Left lobe of liver (tissue), 2 donors: ENCODE results near the gene SORD. TPM values are rescaled to one million over a fixed set of nuclear protein-coding genes. Genes with fewer than 3 reads are reported as not detected.
"Not testable (repeated sequence)": the region's sequence is repeated elsewhere in the genome, so short reads cannot be mapped to it uniquely, and the experiment has no call there.

Experiments
- ATAC-seq: fragments of 200-7000 bp; cut with Tn5 transposase; one replicate; pipeline ENCODE4 v1.9.1; 2020; ENCODE audit warnings: mild to moderate bottlenecking, moderate library complexity
- DNase-seq: peaks from one replicate; pipeline ENCODE4 v3.0.0-alpha.2; 2020; ENCODE audit warnings: low spot score
- total RNA-seq: library from RNA; stranded (reverse); gene quantifications from one replicate; pipeline ENCODE4 v1.2.1, GENCODE V29; 2021
- donor health status: DM: no; HTN: no; CAD: no; lungs with moderate emphysema.
- donor health status: DM: no; HTN: yes; CAD: no.

SORD gene
- total RNA-seq, 1 donor from 2014 or later: 342 TPM

DNA sequence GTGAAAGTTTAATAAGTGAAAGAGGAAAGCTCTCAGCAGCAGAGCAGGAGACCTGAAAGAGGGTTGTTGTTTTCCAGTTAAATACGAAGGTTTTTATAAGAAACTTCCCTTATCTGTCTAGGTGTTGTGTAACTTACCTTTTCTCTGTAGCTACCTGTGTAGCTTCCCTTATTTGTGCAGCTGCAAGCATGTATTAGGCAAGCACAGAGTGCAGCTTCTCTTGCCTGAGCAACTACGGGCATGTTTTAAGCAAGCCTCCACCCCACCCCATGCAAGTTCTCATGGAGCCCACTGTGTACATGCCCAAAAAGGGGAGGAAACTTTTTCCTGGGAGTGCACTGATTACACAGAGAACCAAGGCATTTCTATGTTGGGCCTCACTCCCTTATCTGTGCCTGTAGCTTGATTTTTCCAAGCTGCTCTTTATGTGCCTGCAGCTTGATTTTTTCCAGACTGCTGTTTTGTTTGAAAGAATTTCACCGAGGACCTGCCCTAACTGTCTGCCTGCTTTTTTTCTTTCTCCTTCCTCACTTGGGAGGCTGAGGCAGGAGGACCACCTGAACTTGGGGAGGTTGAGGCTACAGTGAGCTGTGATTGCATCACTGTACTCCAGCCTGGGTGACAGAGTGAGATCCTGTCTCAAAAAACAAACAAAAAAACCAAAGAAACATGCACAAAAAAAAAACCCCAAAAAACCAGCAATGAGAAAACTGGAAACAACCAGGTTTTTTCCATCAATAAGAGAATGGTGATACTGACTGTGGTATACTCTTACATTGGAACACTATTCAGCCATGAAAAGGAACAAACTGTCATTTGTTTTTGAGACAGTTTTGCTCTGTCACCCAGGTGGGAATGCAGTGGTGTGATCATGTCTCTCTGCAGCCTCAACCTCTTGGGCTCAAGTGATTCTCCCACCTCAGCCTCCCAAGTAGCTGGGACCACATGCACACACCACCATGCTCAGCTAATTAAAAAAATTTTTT, 36.0 kb downstream of the SORD start:
- DNase-seq: not testable (repeated sequence)
- peak; percentile 48 for ATAC-seq

DNA sequence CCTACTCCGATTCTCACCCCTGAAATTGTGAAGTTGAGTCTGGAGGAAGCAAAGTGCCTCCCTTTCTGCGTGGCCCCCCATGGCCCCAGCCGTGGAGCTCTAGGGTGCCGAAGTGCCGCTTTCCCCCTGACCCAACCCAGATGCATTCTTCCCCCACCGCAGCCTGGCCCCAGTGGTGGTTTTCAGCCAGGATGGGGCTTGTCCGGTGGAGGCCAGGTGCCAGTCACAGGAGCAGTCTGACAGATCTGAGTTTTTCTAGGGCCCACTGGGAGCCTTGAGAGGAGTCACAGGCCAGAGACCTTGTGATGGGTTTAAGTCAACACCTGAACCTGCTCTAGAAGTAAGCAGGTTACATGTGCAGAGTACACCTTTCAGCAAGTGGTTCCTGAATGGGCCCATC, 39.3 kb downstream of the SORD start:
- not testable (repeated sequence) for ATAC-seq, DNase-seq

DNA sequence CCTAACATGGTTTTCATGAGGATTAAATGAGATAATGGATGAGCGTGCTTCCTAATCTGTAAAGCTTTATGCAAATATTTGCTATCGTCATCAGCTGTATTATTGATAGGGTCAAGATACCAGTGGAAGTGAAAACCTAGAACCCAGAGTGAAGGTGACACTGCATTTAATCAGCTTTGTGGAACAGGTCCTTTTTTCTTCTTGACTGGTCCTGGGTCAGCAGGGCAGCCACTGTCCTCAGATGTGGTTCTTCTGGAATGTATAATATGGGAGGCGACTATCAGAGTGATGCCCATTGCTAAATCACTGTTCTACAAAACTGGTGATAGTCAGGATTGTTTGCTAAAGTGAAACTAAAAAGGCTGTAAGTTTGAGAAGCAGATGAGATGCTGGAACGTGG, 41.4 kb downstream of the SORD start:
- no peak for DNase-seq
- ATAC-seq: peak; percentile 28

DNA sequence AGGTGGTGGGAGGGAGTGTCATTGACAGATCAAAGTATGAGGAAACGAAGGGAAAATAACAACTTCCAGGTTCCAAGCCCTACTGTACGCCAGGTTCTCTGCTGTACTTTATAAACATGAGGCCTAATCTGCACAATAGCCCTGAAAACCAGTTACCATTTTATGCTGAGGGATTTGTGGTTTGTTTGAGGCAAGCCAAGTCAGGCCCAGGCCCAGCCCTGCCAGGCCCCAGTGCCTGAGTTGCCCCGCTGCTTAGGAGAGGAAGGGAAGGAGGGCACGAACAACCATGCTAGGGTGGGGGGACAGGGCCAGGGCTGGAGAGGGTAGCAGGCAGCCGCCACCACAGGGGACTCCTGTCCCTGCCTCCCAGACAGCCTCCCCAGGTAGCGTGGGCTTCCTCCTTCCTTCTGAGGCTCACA, 47.0 kb downstream of the SORD start:
- not testable (repeated sequence) for DNase-seq, ATAC-seq

DNA sequence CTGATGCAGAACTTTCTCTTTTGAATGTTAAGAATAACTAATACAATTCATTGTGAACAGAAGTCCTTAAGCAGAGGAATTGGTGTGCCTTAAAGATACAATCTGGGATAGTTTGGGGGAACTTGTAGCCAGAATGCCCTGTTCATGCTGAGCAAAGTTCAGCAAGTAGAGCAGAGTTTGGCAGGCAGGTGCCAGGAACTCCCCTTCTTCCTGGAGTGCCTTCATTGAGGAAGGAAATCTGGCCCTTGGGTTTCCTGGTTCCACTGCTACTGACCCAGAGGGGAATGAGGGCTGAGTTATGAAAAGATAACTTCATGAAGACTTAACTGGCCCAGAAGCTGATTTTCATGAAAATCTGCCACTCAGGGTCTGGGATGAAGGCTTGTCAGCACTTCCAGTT, 50.6 kb downstream of the SORD start:
- peak; percentile 28 for ATAC-seq
- not testable (repeated sequence) for DNase-seq

DNA sequence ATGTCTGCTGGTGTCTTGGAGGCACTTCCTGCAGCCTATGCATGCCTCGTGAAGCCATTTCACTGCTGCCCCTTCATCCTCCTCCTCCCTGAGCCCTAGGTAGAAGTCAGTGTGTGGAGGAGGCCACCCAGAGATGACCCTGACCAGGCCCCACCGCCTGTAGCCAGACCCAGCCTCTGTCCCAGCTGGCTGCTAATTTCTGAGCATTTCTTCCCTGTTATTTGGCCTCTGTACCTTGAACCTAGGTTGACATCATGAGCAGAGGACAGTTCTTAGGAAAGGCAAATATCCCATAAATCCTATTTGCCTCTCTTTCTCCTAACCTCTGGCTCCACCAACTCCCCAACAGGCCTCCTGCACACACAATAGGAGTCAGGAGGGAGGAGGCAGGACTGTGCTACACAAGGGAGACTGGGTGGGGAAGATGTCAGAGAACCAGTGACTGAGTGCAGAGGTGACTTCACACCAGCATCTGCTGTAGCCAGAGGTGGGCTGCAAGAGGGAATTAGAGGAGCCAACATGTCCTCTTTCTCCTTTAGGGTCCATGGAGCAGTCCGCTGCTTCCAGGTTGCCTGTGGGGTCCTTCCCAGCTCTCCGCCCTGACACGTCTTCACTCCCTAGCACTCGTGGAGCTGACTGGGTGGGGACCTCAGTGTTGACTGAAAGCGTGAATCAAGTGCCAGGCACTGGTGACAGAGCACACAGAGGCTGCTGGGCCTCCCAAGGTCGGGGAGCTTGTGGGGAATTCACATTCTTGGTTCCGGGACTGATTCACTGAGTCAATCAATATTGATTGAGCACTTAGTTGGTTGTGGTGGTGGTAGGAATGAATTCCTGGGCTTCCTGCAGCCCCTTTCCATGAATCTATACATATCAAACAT, 52.7 kb downstream of the SORD start:
- ATAC-seq: peak; percentile 73
- DNase-seq: not testable (repeated sequence)

DNA sequence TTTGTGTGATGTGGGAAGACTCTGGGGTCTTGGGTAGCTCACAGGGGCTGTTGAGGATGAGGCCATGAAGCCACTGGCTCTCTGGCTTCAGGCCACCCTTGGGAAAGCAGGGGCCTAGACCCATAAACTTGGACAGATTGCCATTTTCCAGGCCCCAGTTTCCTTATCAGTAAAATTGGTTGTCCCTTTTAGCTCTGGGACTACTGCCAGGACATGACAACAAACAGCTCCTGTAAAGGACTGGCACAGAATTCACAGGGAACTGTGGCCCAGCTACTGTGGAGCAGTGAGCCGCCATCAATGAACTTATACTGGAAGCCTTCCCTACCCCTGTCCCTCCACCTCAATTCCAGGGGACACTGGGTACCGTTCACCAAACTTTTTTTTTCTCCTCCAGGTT, 54.4 kb downstream of the SORD start:
- ATAC-seq (peak; percentile 62), DNase-seq (peak; percentile 60)

DNA sequence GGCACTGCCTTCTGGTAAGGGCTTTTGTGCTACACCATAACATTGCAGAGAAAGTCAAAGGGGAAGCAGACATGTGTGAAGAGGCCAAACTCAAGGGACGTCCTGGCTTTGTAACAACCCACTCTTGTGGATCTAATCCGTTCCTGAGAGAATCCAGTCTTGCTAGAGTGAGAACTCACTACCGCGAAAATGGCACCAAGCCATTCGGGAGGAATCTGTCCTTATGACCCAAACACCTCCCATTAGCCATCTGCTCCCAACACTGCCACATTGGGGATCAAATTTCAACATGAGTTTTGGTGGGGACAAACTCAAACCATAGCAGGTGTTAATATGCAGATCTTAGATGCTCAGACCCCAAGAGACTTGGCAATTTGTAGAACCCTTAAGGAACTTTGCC, 56.2 kb downstream of the SORD start:
- not testable (repeated sequence) for ATAC-seq, DNase-seq

DNA sequence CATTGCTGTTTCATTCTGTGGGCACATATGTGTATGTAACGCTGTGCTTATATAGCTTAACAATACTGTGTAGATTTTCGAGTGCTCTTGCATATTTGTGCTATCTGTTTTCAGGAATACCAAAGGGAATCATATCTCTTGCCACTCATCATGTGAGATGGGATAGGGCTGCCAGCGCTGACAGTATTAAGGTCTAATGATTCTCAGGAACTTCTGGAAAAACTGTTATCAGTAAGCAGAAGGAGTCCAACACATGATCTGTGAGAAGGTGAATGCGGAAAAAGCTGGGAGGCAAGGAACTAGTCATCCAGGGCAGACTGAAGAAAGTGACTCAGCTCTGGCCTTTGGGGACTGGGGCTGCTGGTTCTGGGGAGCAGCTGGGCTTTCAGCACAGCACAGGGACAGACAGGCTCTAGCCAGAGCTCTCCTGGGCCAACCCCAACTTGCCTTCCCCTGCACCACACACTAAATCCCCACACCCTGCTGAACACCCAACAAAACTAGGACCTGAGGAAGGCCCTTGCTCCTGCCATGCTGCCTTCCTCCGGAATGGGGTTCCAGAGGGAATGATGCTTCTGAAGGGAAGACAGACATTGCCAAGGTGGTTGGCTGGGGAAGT, 56.7 kb downstream of the SORD start:
- not testable (repeated sequence) for ATAC-seq, DNase-seq

DNA sequence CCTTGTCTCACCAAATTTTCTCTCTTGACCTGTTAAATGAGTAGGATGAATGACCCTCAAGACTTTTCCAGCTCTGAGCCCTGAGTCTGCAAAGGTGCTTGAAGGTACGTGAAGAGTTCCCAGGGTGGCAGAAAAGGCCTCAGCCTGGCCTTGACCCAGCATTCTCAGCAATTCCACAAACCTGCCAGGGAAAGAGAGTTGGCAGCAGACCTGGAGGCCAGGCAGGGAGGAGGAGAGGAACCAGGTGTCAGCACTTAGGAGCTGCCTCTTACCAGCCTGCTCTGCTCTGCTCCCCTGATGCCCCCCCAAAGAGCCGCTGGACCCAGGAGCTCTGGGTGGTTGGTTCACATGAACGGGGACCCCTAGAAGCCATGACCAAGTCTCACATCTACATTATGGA, 57.6 kb downstream of the SORD start:
- ATAC-seq: peak; percentile 57
- not testable (repeated sequence) for DNase-seq

DNA sequence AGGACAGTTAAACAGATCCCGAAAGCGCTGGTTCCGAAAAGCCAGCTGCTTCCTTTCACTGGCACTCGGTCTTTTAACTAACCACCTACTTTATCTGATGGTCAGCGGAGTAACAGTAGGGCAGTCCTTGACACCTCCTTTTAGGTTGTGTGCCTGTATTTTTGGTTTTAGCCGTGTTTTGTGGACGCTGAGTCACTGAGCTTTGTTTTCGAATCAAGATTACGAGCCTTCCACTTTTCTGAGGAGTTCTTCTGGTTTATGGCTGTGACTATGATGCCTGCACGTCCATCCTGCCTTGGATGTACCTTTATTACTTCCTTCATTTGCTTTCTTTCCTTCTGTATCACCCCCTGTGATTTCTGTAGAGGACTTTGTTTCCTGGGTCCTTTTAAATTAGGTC, 59.4 kb downstream of the SORD start:
- not testable (repeated sequence) for ATAC-seq

DNA sequence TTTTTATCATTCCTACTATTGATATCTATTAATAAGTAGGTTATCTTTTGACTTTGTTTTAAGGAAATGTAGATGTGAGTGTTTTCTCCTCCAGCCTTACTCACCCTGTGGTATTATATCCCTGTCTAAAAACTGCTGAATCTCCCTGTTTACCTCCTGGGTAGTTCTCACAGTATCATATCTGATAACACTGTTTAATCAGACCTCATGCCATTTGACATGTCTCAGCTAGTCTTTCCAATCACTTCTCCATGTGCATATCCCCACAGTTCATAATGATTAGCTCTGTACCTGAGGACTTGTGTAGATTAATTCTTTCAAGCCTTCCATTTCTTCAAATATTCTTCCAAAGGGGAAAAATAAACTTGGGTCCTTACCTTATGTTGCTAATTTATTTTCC, 60.2 kb downstream of the SORD start:
- DNase-seq (no peak), ATAC-seq (peak; percentile 47)

More for the DNA sequence above, 59.4 kb downstream of the SORD start:
- not testable (repeated sequence) for DNase-seq

DNA sequence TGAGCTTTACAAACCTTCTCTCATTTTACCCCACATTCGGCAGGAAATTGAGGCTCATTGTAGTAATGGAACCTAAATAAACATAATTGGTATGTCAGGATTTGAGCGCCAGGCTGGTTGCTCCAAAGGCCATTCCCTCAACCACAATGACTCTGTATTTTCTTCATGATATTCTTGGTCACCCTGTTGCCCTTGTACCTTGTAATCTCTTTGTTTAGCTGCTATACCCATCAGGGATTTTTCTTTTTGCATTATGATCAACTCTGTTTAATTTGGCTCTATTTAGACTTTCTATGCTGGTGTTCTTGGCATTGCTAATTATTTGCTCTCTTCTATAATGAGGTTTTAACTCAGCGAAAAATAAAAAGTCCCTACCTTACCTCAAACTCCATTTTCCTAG, 61.2 kb downstream of the SORD start:
- ATAC-seq (no peak), DNase-seq (no peak)

DNA sequence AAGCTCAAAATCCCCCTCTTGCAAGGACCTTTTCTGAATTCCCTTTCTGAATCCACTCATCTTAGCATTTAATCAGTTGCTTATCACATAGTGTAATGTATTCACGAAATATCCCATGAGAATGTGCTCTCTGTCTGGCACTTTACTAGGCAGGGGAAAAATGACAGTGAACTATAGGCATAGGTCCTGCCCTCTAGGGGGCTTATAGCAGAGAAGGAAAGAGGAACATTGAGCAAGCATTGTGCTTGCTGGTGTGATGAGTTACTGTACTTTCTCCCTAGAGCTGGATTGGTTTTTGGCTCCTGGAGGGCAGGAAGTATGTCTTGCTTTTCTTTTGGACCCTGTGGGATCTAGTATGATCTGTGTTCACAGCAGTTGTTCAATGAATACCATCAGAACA, 64.5 kb downstream of the SORD start:
- DNase-seq (no peak), ATAC-seq (no peak)

DNA sequence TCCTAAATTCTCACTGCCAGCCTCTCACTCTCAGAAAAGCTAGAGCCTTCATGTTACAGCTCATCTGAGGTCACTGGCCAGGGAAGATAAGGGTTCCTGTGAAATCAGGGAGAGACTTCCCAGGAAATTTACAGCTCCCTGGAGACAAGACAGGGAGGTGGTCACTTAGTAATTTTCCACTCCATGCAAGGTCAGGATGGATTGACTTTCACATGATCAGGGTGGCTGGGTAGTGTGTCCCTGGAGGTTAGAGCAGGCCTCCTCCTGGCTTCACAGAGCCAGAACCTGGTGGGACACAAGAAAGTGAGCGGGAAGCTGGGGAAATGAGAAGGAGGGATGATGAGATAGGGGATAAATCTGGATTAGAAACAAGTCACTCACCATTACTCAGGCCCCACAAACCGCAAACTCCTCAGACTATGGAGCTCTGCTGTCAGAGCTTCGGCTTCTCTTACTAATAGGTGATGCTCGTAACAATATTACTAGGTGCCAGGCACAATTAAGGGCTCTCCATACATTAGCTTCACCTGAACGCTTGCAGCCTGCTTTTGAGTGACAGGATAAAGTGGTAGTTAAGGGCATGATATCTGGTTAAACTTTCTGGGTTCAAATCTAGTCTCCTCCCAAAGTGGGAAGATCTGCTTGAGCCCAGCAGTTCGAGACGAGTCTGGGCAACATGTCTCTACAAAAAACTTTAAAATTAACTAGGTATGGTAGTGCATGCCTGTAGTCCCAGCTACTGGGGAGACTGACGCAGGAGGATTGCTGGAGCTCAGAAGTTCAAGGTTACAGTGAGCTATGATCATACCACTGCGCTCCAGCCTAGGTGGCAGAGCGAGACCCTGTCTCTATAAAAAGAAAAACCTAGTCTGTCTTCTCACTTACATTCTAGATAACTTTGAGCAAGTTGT, 66.1 kb downstream of the SORD start:
- DNase-seq: no peak

DNA sequence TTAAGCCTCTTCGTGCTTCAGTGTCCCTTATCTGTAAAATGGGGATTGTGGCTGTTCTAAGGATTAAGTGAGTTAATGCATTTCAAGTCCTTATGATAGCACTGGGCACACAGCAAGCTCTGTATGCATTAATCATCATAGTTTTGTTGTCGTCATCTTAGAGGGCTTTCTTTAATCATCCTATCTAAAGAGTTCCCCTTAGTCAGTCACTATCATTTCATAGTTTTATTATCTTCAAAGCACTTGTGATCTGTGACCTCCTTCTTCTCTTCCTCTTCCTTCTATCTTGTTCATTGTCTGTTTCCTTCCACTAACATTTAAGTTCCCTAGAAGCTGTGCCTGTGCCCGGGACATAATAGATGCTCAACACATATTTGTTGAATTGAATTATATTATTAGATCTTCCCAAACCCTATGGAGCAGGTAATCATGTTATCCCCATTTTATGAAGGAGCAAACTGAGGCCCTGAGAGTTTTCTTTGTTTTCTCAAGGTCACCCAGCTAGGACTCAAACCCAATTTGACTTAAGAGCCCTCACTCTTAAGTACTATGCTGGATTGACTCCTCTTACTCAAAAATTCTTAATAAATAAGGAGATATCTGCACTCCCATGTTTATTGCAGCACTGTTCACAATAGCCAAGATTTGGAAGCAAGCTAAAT, 66.8 kb downstream of the SORD start:
- no peak for ATAC-seq

More for the DNA sequence above, 66.1 kb downstream of the SORD start:
- peak; percentile 46 for ATAC-seq

DNA sequence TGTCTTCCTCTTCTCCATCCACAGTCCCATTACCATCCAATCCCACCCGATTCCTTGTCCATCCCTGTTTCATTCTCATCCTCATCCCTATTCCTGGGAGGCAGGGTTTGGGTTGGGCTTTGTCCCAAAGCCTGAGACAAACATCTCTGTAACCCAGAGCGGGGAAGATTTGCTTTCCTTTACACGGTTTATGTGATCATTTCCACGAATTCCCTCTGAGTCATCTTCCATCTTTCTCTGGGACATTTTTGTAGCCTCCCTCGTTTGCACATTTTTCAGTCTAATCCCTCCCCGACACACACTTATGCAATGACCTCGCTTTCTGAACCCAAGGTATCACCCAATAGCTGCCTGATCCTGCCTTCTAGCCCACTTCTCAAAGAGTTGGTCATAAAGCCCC, 68.2 kb downstream of the SORD start:
- ATAC-seq (no peak), DNase-seq (no peak)

More for the DNA sequence above, 66.8 kb downstream of the SORD start:
- DNase-seq: no peak

DNA sequence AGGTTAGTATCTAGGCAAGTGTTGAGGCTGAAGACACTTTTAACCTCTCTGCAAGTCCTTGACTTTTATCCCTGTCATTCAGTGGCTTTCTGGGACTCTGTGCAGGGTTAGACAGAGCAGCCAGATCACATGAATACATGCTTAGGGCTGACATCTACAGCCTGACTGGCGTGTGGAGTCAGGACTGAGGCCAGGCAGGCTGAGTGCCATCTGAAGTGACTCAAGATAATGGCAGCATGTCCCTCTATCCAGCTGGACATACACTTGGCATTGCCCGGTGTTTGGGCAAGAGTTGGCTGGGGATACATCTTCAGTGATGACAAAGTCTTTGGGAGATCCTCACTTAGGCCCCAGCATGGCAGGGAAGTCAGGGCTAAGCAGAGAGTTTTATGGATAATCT, 68.6 kb downstream of the SORD start:
- DNase-seq (no peak), ATAC-seq (no peak)

DNA sequence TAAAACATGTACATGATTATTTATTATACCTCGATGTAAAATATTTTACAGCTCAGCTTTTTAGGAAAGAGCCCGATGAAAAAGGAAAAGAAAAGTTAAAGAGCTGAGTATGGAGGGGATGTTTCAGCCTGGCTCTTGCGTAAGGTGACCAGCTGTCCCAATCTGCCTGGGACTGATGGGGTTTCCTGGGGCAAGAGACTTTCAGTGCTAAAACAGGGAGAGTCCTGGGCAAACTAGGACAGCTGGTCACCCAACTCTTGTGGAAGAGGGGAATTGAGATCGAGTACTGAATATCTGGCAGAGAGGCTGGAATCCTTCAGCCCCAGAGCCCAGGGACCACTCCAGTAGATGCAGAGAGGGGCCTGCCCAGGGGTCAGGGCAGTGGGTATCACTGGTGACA, 70.0 kb downstream of the SORD start:
- ATAC-seq (no peak), DNase-seq (no peak)
